ENCODE measurements around the gene ABLIM3.

The ABLIM3 gene

GRCh38 chr5:149166591-149167100 is 25.4 kb downstream of the ABLIM3 start:
- no peak overlapping the region for H3K9ac ChIP-seq (ENCODE audit: low read depth, low read length, poor library complexity, severe bottlenecking)
- no peaks in the 10 kb centered on the region for H3F3A ChIP-seq (ENCODE audit: low read depth)
- H2AFZ ChIP-seq (ENCODE audit: low read length), result no peak overlapping the region
- H3K9me3 ChIP-seq (ENCODE audit: insufficient read depth, low read depth, low read length), result no peaks in the 10 kb centered on the region
- no peaks in the 10 kb centered on the region for H3K27me3 ChIP-seq (ENCODE audit: insufficient read depth, low read length, poor library complexity, severe bottlenecking)
- H3K79me2 ChIP-seq (ENCODE audit: insufficient read depth, low read length), result no peaks in the 10 kb centered on the region
- H4K20me1 ChIP-seq (ENCODE audit: insufficient read depth, low read length, poor library complexity, severe bottlenecking), result no peaks in the 10 kb centered on the region
- no peaks in the 10 kb centered on the region for H3K36me3 ChIP-seq (ENCODE audit: insufficient read depth, low read length)
- H3K4me2 ChIP-seq (ENCODE audit: low read depth, low read length, poor library complexity, severe bottlenecking), result no peak overlapping the region
- no peaks in the 10 kb centered on the region for H3K9me2 ChIP-seq (replicated peaks; ENCODE audit: low read depth, low read length)
- no peak for TF ChIP-seq CTCF (conservative IDR thresholded peaks at IDR 0.05; ENCODE audit: low read length)
- TF ChIP-seq EZH2phosphoT487 (IDR thresholded peaks at IDR 0.05; ENCODE audit: borderline replicate concordance), result no peak
- no peak overlapping the region for H3K4me3 ChIP-seq (ENCODE audit: low read length, poor library complexity, severe bottlenecking)
- no peaks in the 10 kb centered on the region for H3K4me1 ChIP-seq (ENCODE audit: insufficient read depth, low read length, poor library complexity, severe bottlenecking)

- TF ChIP-seq CTCF (conservative IDR thresholded peaks at IDR 0.05; ENCODE audit: low read length), result no peak
- no peak for TF ChIP-seq EZH2phosphoT487 (IDR thresholded peaks at IDR 0.05; ENCODE audit: borderline replicate concordance)
- no peak overlapping the region for H3K4me3 ChIP-seq (ENCODE audit: low read length, poor library complexity, severe bottlenecking)
- H3K4me2 ChIP-seq (ENCODE audit: low read depth, low read length, poor library complexity, severe bottlenecking), result no peak overlapping the region
- no peaks in the 10 kb centered on the region for H3K36me3 ChIP-seq (ENCODE audit: insufficient read depth, low read length)
- no peaks in the 10 kb centered on the region for H3K4me1 ChIP-seq (ENCODE audit: insufficient read depth, low read length, poor library complexity, severe bottlenecking)
- no peaks in the 10 kb centered on the region for H4K20me1 ChIP-seq (ENCODE audit: insufficient read depth, low read length, poor library complexity, severe bottlenecking)
- no peaks in the 10 kb centered on the region for H3K9me3 ChIP-seq (ENCODE audit: insufficient read depth, low read depth, low read length)
- no peak overlapping the region for H3K9ac ChIP-seq (ENCODE audit: low read depth, low read length, poor library complexity, severe bottlenecking)
- H3K79me2 ChIP-seq (ENCODE audit: insufficient read depth, low read length), result no peaks in the 10 kb centered on the region
- H2AFZ ChIP-seq (ENCODE audit: low read length), result no peak overlapping the region
- no peaks in the 10 kb centered on the region for H3F3A ChIP-seq (ENCODE audit: low read depth)
- H3K27me3 ChIP-seq (ENCODE audit: insufficient read depth, low read length, poor library complexity, severe bottlenecking), result no peaks in the 10 kb centered on the region
- H3K9me2 ChIP-seq (replicated peaks; ENCODE audit: low read depth, low read length), result no peaks in the 10 kb centered on the region
Measured at GRCh38 chr5:149168276-149168906, 27.1 kb downstream of the ABLIM3 start.

GRCh38 chr5:149170299-149170698 is 29.0 kb downstream of the ABLIM3 start:
- TF ChIP-seq EZH2phosphoT487 (IDR thresholded peaks at IDR 0.05; ENCODE audit: borderline replicate concordance) (no peak), CTCF (conservative IDR thresholded peaks at IDR 0.05; ENCODE audit: low read length) (no peak)
- no peaks in the 10 kb centered on the region for H3K27me3 ChIP-seq (ENCODE audit: insufficient read depth, low read length, poor library complexity, severe bottlenecking)
- no peaks in the 10 kb centered on the region for H3K36me3 ChIP-seq (ENCODE audit: insufficient read depth, low read length)
- no peak overlapping the region for H3K4me3 ChIP-seq (ENCODE audit: low read length, poor library complexity, severe bottlenecking)
- no peaks in the 10 kb centered on the region for H3K79me2 ChIP-seq (ENCODE audit: insufficient read depth, low read length)
- no peaks in the 10 kb centered on the region for H4K20me1 ChIP-seq (ENCODE audit: insufficient read depth, low read length, poor library complexity, severe bottlenecking)
- no peaks in the 10 kb centered on the region for H3K9me3 ChIP-seq (ENCODE audit: insufficient read depth, low read depth, low read length)
- H3K4me2 ChIP-seq (ENCODE audit: low read depth, low read length, poor library complexity, severe bottlenecking), result no peak overlapping the region
- H3K9ac ChIP-seq (ENCODE audit: low read depth, low read length, poor library complexity, severe bottlenecking), result no peak overlapping the region
- H2AFZ ChIP-seq (ENCODE audit: low read length), result no peak overlapping the region
- H3K9me2 ChIP-seq (replicated peaks; ENCODE audit: low read depth, low read length), result no peaks in the 10 kb centered on the region
- H3K4me1 ChIP-seq (ENCODE audit: insufficient read depth, low read length, poor library complexity, severe bottlenecking), result no peaks in the 10 kb centered on the region
- H3F3A ChIP-seq (ENCODE audit: low read depth), result no peaks in the 10 kb centered on the region
